Measurements from ENCODE around the gene NLGN4Y.

GRCh38 chrY:14641853-14642252 is 117.5 kb downstream of the NLGN4Y start:
- TF ChIP-seq CTCF (IDR thresholded peaks at IDR 0.05 in 8 of 11, conservative IDR thresholded peaks at IDR 0.05 in 3 of 11) (no peak), POLR2A (IDR thresholded peaks at IDR 0.05) (no peak)
